ENCODE results near the gene HES6. TPM values are rescaled to one million over a fixed set of nuclear protein-coding genes. Genes with fewer than 3 reads are reported as not detected.

HES6 gene
- total RNA-seq, 2 experiments from 2014 or later = 5.2 to 5.6 TPM

DNA sequence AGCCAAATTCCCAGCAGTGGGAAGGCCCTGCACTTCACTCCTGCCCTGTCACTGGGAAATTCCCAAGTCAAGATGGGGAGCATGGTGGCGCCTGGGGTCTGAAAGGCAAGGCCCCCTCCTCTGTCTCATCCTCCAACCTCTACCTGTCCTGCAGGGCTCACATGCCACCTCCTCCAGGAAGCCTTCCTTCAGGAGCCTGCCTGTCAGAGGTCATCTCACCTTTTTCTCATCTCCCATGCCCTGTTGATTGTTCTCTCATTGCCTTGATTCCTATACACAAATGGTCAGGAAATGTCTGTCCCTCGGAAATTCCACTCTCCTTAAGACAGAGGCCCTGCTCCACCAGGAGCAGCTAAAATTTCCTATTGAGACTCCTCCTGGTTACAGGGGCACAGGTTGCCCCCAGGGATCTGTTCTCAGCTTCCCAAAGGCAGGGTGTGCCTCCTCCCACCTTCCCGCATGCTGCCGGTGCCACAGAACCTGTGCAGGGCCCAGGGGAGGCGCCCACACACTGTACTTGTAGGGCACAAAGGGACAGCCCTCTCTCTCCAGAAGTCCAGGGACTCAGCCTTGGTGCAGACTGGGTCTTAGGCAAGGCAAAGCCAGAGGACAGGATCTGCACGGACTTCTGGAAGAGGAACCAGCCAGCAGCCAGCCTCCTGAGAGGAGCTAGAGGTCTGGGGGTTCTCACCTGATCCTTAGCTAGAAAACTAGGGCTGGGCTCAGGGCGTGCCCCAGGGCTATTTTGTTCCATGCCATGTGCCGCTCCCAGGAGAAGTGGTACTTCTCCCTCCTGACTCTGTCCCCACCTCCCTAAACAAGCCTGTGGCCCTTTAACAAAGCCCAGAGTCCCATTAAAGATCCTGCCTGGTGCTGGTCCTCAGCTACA, 12.9 kb downstream of the HES6 start:
- no peak for ATAC-seq
- Mint-ChIP-seq H3K27ac (no peak overlapping the region), H3K4me1 (ENCODE audit: low read depth) (peaks cover 7% of the 10 kb centered on the region), H3K36me3 (ENCODE audit: low read depth) (peaks cover 2% of the 10 kb centered on the region), H3K4me3 (no peak overlapping the region), H3K9me3 (no peaks in the 10 kb centered on the region), H3K27me3 (no peaks in the 10 kb centered on the region)
- intact Hi-C loops (cut with micrococcal nuclease) = no loop called here
- ChIA-PET CTCF (no interaction called here), POLR2A (no interaction called here)
- TF ChIP-seq, protein P1, sequence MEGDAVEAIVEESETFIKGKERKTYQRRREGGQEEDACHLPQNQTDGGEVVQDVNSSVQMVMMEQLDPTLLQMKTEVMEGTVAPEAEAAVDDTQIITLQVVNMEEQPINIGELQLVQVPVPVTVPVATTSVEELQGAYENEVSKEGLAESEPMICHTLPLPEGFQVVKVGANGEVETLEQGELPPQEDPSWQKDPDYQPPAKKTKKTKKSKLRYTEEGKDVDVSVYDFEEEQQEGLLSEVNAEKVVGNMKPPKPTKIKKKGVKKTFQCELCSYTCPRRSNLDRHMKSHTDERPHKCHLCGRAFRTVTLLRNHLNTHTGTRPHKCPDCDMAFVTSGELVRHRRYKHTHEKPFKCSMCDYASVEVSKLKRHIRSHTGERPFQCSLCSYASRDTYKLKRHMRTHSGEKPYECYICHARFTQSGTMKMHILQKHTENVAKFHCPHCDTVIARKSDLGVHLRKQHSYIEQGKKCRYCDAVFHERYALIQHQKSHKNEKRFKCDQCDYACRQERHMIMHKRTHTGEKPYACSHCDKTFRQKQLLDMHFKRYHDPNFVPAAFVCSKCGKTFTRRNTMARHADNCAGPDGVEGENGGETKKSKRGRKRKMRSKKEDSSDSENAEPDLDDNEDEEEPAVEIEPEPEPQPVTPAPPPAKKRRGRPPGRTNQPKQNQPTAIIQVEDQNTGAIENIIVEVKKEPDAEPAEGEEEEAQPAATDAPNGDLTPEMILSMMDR (IDR thresholded peaks at IDR 0.05) = no peak
- DNase-seq = no peak

DNA sequence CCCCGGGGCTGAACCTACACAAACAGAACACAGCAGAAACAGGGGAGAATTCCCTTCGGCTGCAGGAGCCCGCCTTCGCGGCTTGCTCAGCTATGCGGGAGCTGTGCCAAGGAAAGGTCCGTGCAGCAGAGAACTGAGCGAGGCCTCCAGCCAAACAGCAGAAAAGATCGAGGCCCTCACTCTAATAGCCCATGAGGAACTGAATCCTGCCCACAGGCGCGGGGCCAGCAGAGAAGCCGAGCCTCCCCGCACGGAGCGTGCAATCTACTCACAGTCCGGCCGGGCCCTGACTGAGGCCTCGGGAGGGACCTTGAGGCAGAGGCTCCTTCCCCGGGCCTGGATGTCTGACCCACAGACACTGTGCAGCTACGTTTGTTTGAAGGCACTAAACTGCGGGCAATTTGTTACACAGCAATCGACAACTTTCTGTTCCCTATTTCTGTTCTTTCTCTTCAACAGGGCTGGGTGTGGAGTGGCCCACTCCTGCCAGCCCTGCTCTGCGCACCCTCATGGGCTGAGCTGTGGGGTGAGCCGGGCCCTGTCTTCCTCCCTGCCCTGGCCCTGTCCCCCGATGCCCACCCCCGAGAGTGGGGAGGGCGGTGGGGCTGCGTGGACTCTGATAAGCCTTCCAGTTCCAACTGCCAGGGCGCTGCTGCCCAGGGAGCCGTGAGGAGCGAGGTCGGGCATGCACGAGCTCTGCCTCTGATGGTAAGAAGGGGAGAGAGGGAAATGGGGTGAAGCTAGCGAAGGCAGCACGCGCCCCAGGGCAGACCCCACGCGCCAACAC, 13.7 kb downstream of the HES6 start:
- no peaks in the 10 kb centered on the region for H3K9me3 Mint-ChIP-seq
- no peak overlapping the region for H3K27ac Mint-ChIP-seq
- intact Hi-C loops (cut with micrococcal nuclease) = no loop called here
- H3K4me1 Mint-ChIP-seq (ENCODE audit: low read depth) = peaks cover 6% of the 10 kb centered on the region
- DNase-seq (no peak), ATAC-seq (no peak)
- peaks cover 2% of the 10 kb centered on the region for H3K36me3 Mint-ChIP-seq (ENCODE audit: low read depth)
- no peaks in the 10 kb centered on the region for H3K27me3 Mint-ChIP-seq
- POLR2A ChIA-PET = interaction anchor here (0.7 to 1.0 kb wide), 2 partner anchors 8 to 10 kb away, joined by 3 read pairs; no protein-coding TSS in a partner anchor
- CTCF ChIA-PET = no interaction called here
- TF ChIP-seq, protein P1 (IDR thresholded peaks at IDR 0.05) = no peak
- H3K4me3 Mint-ChIP-seq = no peak overlapping the region

DNA sequence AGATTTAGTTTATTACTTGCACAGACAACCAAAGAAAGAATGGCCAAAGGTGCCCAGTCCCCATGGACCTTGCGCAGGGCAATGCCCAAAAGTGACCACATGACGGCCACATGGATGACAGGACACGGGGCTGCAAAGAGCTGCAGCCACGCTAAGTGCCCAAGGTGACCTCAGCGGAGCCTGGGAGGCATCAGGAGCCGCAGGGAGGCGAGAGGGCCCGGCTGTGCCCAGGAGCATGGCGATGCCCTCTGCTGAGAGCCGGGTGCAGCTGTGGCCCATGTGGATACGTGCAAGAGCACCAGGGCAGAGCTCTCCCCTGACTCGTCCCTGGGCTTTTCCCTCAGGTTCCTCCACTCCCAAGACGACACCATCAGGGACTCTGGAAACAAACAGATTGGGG, 14.7 kb downstream of the HES6 start:
- Mint-ChIP-seq H3K9me3 (no peaks in the 10 kb centered on the region), H3K36me3 (ENCODE audit: low read depth) (peaks cover 2% of the 10 kb centered on the region), H3K27ac (no peak overlapping the region), H3K4me1 (ENCODE audit: low read depth) (no peaks in the 10 kb centered on the region), H3K27me3 (no peaks in the 10 kb centered on the region), H3K4me3 (no peak overlapping the region)
- no peak for ATAC-seq
- POLR2A ChIA-PET = interaction anchor here (0.7 to 1.0 kb wide), 2 partner anchors 9 to 11 kb away, joined by 3 read pairs; no protein-coding TSS in a partner anchor
- CTCF ChIA-PET = no interaction called here
- intact Hi-C loops (cut with micrococcal nuclease) = no loop called here
- no peak for DNase-seq
- TF ChIP-seq, protein P1 (IDR thresholded peaks at IDR 0.05) = no peak

DNA sequence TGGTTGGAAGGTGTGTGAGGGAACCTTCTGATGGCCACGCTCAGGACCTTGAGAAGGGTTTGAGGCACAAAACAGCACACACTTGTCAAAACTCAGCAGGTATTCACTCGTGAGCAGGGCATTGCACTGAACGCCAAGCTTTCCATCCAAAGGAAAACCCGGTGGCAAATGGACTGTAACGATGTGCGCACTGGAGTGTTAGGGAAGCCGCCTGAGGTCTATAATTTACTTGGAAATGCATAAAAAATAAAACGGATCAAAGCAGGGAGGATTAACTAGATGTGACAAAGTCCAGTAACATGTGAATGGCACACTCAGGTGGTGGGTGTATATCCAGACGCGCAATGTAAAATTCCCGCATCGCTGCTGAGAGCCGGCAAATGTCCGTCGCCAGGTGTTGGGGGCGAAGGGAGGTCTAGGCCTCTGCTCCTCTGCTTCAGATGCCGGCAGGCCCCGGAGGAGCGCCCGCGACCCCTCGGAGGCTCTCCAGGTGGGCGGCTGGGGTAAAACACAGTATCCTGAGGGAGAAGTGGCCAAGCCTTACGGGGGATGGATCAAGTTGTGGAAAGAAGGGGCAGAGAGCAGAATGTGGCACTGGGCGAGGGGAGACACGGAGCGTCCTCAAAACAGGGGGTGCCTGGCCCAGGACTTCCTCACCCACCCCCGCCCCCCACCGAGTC, 15.3 kb downstream of the HES6 start:
- TF ChIP-seq, protein P1 (IDR thresholded peaks at IDR 0.05) = no peak
- Mint-ChIP-seq H3K36me3 (ENCODE audit: low read depth) (no peaks in the 10 kb centered on the region), H3K27me3 (no peaks in the 10 kb centered on the region), H3K27ac (no peak overlapping the region), H3K9me3 (no peaks in the 10 kb centered on the region), H3K4me3 (no peak overlapping the region), H3K4me1 (ENCODE audit: low read depth) (no peaks in the 10 kb centered on the region)
- intact Hi-C loops (cut with micrococcal nuclease) = no loop called here
- POLR2A ChIA-PET = interaction anchor here (1.0 kb wide), 1 partner anchor 12 kb away, joined by 3 read pairs; no protein-coding TSS in a partner anchor
- DNase-seq = no peak
- no peak for ATAC-seq
- CTCF ChIA-PET = no interaction called here
